HEK293 (cell line): ENCODE data around the gene FBXO42.

Source experiments
- SETDB1 ChIP-seq: IDR thresholded peaks from one replicate; pipeline ENCODE4 v1.6.1; 2017; ENCODE audit warnings: mild to moderate bottlenecking, low read length, moderate library complexity, mixed read lengths; ENCODE audit not compliant: insufficient read length
- ZBTB1 ChIP-seq: fragments of 450-650 bp; formaldehyde crosslinking; IDR thresholded peaks from 2 replicates; pipeline ENCODE4 v1.5.1; 2016; ENCODE audit warnings: missing biosample characterization, missing genetic modification characterization
- ZFP3 ChIP-seq: fragments of 450-650 bp; formaldehyde crosslinking; IDR thresholded peaks from 2 replicates; pipeline ENCODE4 v1.5.1; 2016; ENCODE audit warnings: low read depth, missing biosample characterization, missing genetic modification characterization
- ZNF146 ChIP-seq: fragments of 450-650 bp; formaldehyde crosslinking; IDR thresholded peaks from 2 replicates; pipeline ENCODE4 v1.5.1; 2016; ENCODE audit warnings: missing biosample characterization, missing genetic modification characterization
- ZNF501 ChIP-seq: fragments of 450-650 bp; formaldehyde crosslinking; IDR thresholded peaks from 2 replicates; pipeline ENCODE4 v1.5.1; 2016; ENCODE audit warnings: missing biosample characterization, missing genetic modification characterization
- ZNF670 ChIP-seq: fragments of 450-650 bp; formaldehyde crosslinking; IDR thresholded peaks from 2 replicates; pipeline ENCODE4 v1.5.1; 2016; ENCODE audit warnings: missing biosample characterization, missing genetic modification characterization, low read depth
- ZNF707 ChIP-seq: fragments of 450-650 bp; formaldehyde crosslinking; IDR thresholded peaks from 2 replicates; pipeline ENCODE4 v1.5.1; 2016; ENCODE audit warnings: missing biosample characterization, missing genetic modification characterization
- ZNF837 ChIP-seq: fragments of 450-650 bp; formaldehyde crosslinking; IDR thresholded peaks from 2 replicates; pipeline ENCODE4 v1.5.1; 2016; ENCODE audit warnings: missing biosample characterization, missing genetic modification characterization
- TF ChIP-seq, protein P1 (sequence below): fragments of 450-650 bp; formaldehyde crosslinking; optimal IDR thresholded peaks from 2 replicates; pipeline ENCODE3; 2016; ENCODE audit warnings: missing biosample characterization, mild to moderate bottlenecking, missing genetic modification characterization
- TF ChIP-seq, protein P2 (sequence below): fragments of 450-650 bp; formaldehyde crosslinking; IDR thresholded peaks from 2 replicates; pipeline ENCODE4 v1.5.1; 2016; ENCODE audit warnings: missing biosample characterization, missing genetic modification characterization
- TF ChIP-seq, protein P3 (sequence below): fragments of 450-650 bp; formaldehyde crosslinking; IDR thresholded peaks from 2 replicates; pipeline ENCODE4 v1.5.1; 2016; ENCODE audit warnings: missing biosample characterization, missing genetic modification characterization
- TF ChIP-seq, protein P4 (sequence below): fragments of 450-650 bp; formaldehyde crosslinking; IDR thresholded peaks from 2 replicates; pipeline ENCODE4 v1.5.1; 2017; ENCODE audit warnings: missing biosample characterization, missing genetic modification characterization
- TF ChIP-seq, protein P5 (sequence below): fragments of 450-650 bp; formaldehyde crosslinking; IDR thresholded peaks from 2 replicates; pipeline ENCODE4 v1.5.1; 2016; ENCODE audit warnings: missing biosample characterization, missing genetic modification characterization
- TF ChIP-seq, protein P6 (sequence below): sonication (generic); formaldehyde crosslinking; IDR thresholded peaks from 2 replicates; pipeline ENCODE4 v1.8.1; 2022; ENCODE audit warnings: mild to moderate bottlenecking, moderate library complexity, missing genetic modification reagents

DNA sequence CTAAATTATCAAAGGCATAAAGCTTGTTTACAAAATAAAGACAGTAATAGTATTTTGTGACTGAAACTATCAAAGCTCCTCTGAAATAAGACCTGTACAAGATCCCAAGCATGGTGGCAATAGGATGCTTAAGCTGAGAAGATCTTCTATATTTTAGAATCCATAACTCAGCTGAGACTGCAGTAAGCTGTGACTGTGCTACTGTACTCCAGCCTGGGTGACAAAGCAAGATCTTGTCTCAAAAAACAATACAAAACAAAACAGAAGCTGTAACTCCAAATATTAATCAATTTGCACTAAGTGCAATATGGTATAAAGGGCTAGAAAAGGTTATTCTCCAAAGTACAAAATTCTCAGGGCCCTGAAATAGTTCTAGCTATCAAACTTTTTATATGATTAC is 59.5 kb downstream of the FBXO42 start:
- TF ChIP-seq, protein P1, sequence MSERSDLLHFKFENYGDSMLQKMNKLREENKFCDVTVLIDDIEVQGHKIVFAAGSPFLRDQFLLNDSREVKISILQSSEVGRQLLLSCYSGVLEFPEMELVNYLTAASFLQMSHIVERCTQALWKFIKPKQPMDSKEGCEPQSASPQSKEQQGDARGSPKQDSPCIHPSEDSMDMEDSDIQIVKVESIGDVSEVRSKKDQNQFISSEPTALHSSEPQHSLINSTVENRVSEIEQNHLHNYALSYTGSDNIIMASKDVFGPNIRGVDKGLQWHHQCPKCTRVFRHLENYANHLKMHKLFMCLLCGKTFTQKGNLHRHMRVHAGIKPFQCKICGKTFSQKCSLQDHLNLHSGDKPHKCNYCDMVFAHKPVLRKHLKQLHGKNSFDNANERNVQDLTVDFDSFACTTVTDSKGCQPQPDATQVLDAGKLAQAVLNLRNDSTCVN (tag by site-specific recombination) = no peak
- TF ChIP-seq, protein P2, sequence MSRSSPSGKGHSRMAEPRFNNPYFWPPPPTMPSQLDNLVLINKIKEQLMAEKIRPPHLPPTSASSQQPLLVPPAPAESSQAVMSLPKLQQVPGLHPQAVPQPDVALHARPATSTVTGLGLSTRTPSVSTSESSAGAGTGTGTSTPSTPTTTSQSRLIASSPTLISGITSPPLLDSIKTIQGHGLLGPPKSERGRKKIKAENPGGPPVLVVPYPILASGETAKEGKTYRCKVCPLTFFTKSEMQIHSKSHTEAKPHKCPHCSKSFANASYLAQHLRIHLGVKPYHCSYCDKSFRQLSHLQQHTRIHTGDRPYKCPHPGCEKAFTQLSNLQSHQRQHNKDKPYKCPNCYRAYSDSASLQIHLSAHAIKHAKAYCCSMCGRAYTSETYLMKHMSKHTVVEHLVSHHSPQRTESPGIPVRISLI (tag by site-specific recombination) = no peak
- TF ChIP-seq SETDB1 (no peak), ZNF707 (no peak), ZBTB1 (no peak), ZNF501 (tag by site-specific recombination) (no peak), ZNF837 (tag by site-specific recombination) (no peak), ZFP3 (tag by site-specific recombination) (no peak), ZNF670 (tag by site-specific recombination) (no peak), ZNF146 (tag by site-specific recombination) (no peak)
- TF ChIP-seq, protein P3, sequence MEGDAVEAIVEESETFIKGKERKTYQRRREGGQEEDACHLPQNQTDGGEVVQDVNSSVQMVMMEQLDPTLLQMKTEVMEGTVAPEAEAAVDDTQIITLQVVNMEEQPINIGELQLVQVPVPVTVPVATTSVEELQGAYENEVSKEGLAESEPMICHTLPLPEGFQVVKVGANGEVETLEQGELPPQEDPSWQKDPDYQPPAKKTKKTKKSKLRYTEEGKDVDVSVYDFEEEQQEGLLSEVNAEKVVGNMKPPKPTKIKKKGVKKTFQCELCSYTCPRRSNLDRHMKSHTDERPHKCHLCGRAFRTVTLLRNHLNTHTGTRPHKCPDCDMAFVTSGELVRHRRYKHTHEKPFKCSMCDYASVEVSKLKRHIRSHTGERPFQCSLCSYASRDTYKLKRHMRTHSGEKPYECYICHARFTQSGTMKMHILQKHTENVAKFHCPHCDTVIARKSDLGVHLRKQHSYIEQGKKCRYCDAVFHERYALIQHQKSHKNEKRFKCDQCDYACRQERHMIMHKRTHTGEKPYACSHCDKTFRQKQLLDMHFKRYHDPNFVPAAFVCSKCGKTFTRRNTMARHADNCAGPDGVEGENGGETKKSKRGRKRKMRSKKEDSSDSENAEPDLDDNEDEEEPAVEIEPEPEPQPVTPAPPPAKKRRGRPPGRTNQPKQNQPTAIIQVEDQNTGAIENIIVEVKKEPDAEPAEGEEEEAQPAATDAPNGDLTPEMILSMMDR (tag by site-specific recombination) = no peak
- TF ChIP-seq, protein P4, sequence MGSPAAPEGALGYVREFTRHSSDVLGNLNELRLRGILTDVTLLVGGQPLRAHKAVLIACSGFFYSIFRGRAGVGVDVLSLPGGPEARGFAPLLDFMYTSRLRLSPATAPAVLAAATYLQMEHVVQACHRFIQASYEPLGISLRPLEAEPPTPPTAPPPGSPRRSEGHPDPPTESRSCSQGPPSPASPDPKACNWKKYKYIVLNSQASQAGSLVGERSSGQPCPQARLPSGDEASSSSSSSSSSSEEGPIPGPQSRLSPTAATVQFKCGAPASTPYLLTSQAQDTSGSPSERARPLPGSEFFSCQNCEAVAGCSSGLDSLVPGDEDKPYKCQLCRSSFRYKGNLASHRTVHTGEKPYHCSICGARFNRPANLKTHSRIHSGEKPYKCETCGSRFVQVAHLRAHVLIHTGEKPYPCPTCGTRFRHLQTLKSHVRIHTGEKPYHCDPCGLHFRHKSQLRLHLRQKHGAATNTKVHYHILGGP = no peak
- TF ChIP-seq, protein P5, sequence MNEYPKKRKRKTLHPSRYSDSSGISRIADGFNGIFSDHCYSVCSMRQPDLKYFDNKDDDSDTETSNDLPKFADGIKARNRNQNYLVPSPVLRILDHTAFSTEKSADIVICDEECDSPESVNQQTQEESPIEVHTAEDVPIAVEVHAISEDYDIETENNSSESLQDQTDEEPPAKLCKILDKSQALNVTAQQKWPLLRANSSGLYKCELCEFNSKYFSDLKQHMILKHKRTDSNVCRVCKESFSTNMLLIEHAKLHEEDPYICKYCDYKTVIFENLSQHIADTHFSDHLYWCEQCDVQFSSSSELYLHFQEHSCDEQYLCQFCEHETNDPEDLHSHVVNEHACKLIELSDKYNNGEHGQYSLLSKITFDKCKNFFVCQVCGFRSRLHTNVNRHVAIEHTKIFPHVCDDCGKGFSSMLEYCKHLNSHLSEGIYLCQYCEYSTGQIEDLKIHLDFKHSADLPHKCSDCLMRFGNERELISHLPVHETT (tag by site-specific recombination) = no peak
- TF ChIP-seq, protein P6, sequence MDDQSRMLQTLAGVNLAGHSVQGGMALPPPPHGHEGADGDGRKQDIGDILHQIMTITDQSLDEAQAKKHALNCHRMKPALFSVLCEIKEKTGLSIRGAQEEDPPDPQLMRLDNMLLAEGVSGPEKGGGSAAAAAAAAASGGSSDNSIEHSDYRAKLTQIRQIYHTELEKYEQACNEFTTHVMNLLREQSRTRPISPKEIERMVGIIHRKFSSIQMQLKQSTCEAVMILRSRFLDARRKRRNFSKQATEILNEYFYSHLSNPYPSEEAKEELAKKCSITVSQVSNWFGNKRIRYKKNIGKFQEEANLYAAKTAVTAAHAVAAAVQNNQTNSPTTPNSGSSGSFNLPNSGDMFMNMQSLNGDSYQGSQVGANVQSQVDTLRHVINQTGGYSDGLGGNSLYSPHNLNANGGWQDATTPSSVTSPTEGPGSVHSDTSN (CRISPR knock-in tag) = no peak
